Middle frontal gyrus (tissue), 1 donor: ENCODE measurements around the gene MTCL1.
A peak's percentile ranks its signal among the peaks of the same experiment; 100 is the strongest.

ENCODE experiments used
- DNase-seq: peaks from one replicate; pipeline ENCODE4 v3.0.0-alpha.2; 2015; ENCODE audit warnings: low spot score; ENCODE audit errors: extremely low spot score

MTCL1 gene

GRCh38 chr18:8858888-8859511, 153.6 kb downstream of the MTCL1 start:
- no peak for DNase-seq

GRCh38 chr18:8860845-8861642, 155.7 kb downstream of the MTCL1 start:
- no peak for DNase-seq

GRCh38 chr18:8863427-8863826, 158.1 kb downstream of the MTCL1 start:
- DNase-seq = no peak

- no peak for DNase-seq
Observed at GRCh38 chr18:8865934-8866333, 160.6 kb downstream of the MTCL1 start.

- DNase-seq = no peak
Observed at GRCh38 chr18:8866679-8867078, 161.3 kb downstream of the MTCL1 start.

- DNase-seq = no peak
Observed at GRCh38 chr18:8868276-8868675, 162.9 kb downstream of the MTCL1 start.

GRCh38 chr18:8868779-8869415, 163.5 kb downstream of the MTCL1 start:
- no peak for DNase-seq

GRCh38 chr18:8869696-8870095, 164.3 kb downstream of the MTCL1 start:
- DNase-seq = no peak

GRCh38 chr18:8870528-8870927, 165.2 kb downstream of the MTCL1 start:
- DNase-seq = peak; percentile 51

GRCh38 chr18:8871489-8871888, 166.1 kb downstream of the MTCL1 start:
- peak; percentile 53 for DNase-seq

- no peak for DNase-seq
Observed at GRCh38 chr18:8874872-8875271, 169.5 kb downstream of the MTCL1 start.

- DNase-seq = no peak
Observed at GRCh38 chr18:8876887-8877286, 171.5 kb downstream of the MTCL1 start.

GRCh38 chr18:8881103-8881502, 175.7 kb downstream of the MTCL1 start:
- no peak for DNase-seq
